Measurements from ENCODE around the gene SMURF1.

SMURF1 gene

GRCh38 chr7:99003419-99003818, 140.5 kb downstream of the SMURF1 start:
- no peaks in the 10 kb centered on the region for H3K4me1 ChIP-seq (ENCODE audit: insufficient read depth, low read length)
- H3K9me3 ChIP-seq (ENCODE audit: insufficient read depth, low read depth, low read length) = no peaks in the 10 kb centered on the region; the same call in 1 of the 2 replicates
- no peak overlapping the region for H3K9ac ChIP-seq (ENCODE audit: low read depth, low read length)
- H3K27ac ChIP-seq (ENCODE audit: low read length) = no peak overlapping the region
- H3K4me3 ChIP-seq (ENCODE audit: low read length) = no peak overlapping the region
- peaks cover 90% of the 10 kb centered on the region for H3K36me3 ChIP-seq (ENCODE audit: insufficient read depth, low read depth, low read length)
- no peaks in the 10 kb centered on the region for H3K27me3 ChIP-seq (ENCODE audit: insufficient read depth, low read length)

- H3K36me3 ChIP-seq (ENCODE audit: insufficient read depth, low read depth, low read length) = peaks cover 88% of the 10 kb centered on the region
These were observed 141.1 kb downstream of the SMURF1 start for GRCh38 chr7:99002827-99003212.

GRCh38 chr7:99002148-99002826, 141.6 kb downstream of the SMURF1 start:
- H3K4me1 ChIP-seq (ENCODE audit: insufficient read depth, low read length) = no peaks in the 10 kb centered on the region
- H3K27me3 ChIP-seq (ENCODE audit: insufficient read depth, low read length) = no peaks in the 10 kb centered on the region
- H3K9me3 ChIP-seq (ENCODE audit: insufficient read depth, low read depth, low read length) = no peaks in the 10 kb centered on the region; the same call in 1 of the 2 replicates
- H3K27ac ChIP-seq (ENCODE audit: low read length) = no peak overlapping the region
- H3K4me3 ChIP-seq (ENCODE audit: low read length) = no peak overlapping the region
- peaks cover 93% of the 10 kb centered on the region for H3K36me3 ChIP-seq (ENCODE audit: insufficient read depth, low read depth, low read length)
- no peak overlapping the region for H3K9ac ChIP-seq (ENCODE audit: low read depth, low read length)

More at GRCh38 chr7:99002827-99003212, 141.1 kb downstream of the SMURF1 start:
- no peaks in the 10 kb centered on the region for H3K4me1 ChIP-seq (ENCODE audit: insufficient read depth, low read length)
- H3K4me3 ChIP-seq (ENCODE audit: low read length) = no peak overlapping the region
- H3K27ac ChIP-seq (ENCODE audit: low read length) = no peak overlapping the region
- no peaks in the 10 kb centered on the region for H3K27me3 ChIP-seq (ENCODE audit: insufficient read depth, low read length)
- no peaks in the 10 kb centered on the region; the same call in 1 of the 2 replicates for H3K9me3 ChIP-seq (ENCODE audit: insufficient read depth, low read depth, low read length)
- H3K9ac ChIP-seq (ENCODE audit: low read depth, low read length) = no peak overlapping the region

GRCh38 chr7:99001482-99002147, 142.3 kb downstream of the SMURF1 start:
- Histone ChIP-seq H3K4me3 (ENCODE audit: low read length) (no peak overlapping the region), H3K9me3 (ENCODE audit: insufficient read depth, low read depth, low read length) (no peaks in the 10 kb centered on the region), H3K27me3 (ENCODE audit: insufficient read depth, low read length) (no peaks in the 10 kb centered on the region), H3K4me1 (ENCODE audit: insufficient read depth, low read length) (no peaks in the 10 kb centered on the region), H3K9ac (ENCODE audit: low read depth, low read length) (no peak overlapping the region), H3K36me3 (ENCODE audit: insufficient read depth, low read depth, low read length) (peaks cover 93% of the 10 kb centered on the region), H3K27ac (ENCODE audit: low read length) (no peak overlapping the region)

GRCh38 chr7:99000904-99001465, 142.9 kb downstream of the SMURF1 start:
- no peak overlapping the region for H3K4me3 ChIP-seq (ENCODE audit: low read length)
- no peaks in the 10 kb centered on the region for H3K27me3 ChIP-seq (ENCODE audit: insufficient read depth, low read length)
- peaks cover 93% of the 10 kb centered on the region for H3K36me3 ChIP-seq (ENCODE audit: insufficient read depth, low read depth, low read length)
- no peak overlapping the region for H3K9ac ChIP-seq (ENCODE audit: low read depth, low read length)
- no peaks in the 10 kb centered on the region for H3K4me1 ChIP-seq (ENCODE audit: insufficient read depth, low read length)
- H3K9me3 ChIP-seq (ENCODE audit: insufficient read depth, low read depth, low read length) = no peaks in the 10 kb centered on the region
- H3K27ac ChIP-seq (ENCODE audit: low read length) = no peak overlapping the region

- H3K4me1 ChIP-seq (ENCODE audit: insufficient read depth, low read length) = no peaks in the 10 kb centered on the region
- no peak overlapping the region for H3K4me3 ChIP-seq (ENCODE audit: low read length)
- no peaks in the 10 kb centered on the region for H3K27me3 ChIP-seq (ENCODE audit: insufficient read depth, low read length)
- H3K36me3 ChIP-seq (ENCODE audit: insufficient read depth, low read depth, low read length) = peaks cover 93% of the 10 kb centered on the region
- no peak overlapping the region for H3K27ac ChIP-seq (ENCODE audit: low read length)
- no peak overlapping the region for H3K9ac ChIP-seq (ENCODE audit: low read depth, low read length)
- H3K9me3 ChIP-seq (ENCODE audit: insufficient read depth, low read depth, low read length) = no peaks in the 10 kb centered on the region
These were observed 143.6 kb downstream of the SMURF1 start for GRCh38 chr7:99000196-99000903.

- Histone ChIP-seq H3K4me3 (ENCODE audit: low read length) (no peak overlapping the region), H3K9ac (ENCODE audit: low read depth, low read length) (no peak overlapping the region), H3K27me3 (ENCODE audit: insufficient read depth, low read length) (no peaks in the 10 kb centered on the region), H3K27ac (ENCODE audit: low read length) (no peak overlapping the region), H3K36me3 (ENCODE audit: insufficient read depth, low read depth, low read length) (peaks cover 93% of the 10 kb centered on the region), H3K4me1 (ENCODE audit: insufficient read depth, low read length) (no peaks in the 10 kb centered on the region), H3K9me3 (ENCODE audit: insufficient read depth, low read depth, low read length) (no peaks in the 10 kb centered on the region)
These were observed 144.8 kb downstream of the SMURF1 start for GRCh38 chr7:98998821-98999725.

GRCh38 chr7:98997846-98998245, 146.1 kb downstream of the SMURF1 start:
- Histone ChIP-seq H3K36me3 (ENCODE audit: insufficient read depth, low read depth, low read length) (peaks cover 94% of the 10 kb centered on the region), H3K9ac (ENCODE audit: low read depth, low read length) (no peak overlapping the region), H3K27ac (ENCODE audit: low read length) (no peak overlapping the region), H3K4me3 (ENCODE audit: low read length) (no peak overlapping the region), H3K27me3 (ENCODE audit: insufficient read depth, low read length) (no peaks in the 10 kb centered on the region), H3K9me3 (ENCODE audit: insufficient read depth, low read depth, low read length) (no peaks in the 10 kb centered on the region), H3K4me1 (ENCODE audit: insufficient read depth, low read length) (no peaks in the 10 kb centered on the region)

- H3K27me3 ChIP-seq (ENCODE audit: insufficient read depth, low read length) = no peaks in the 10 kb centered on the region
- H3K9me3 ChIP-seq (ENCODE audit: insufficient read depth, low read depth, low read length) = no peaks in the 10 kb centered on the region
- H3K4me1 ChIP-seq (ENCODE audit: insufficient read depth, low read length) = no peaks in the 10 kb centered on the region
- no peak overlapping the region for H3K4me3 ChIP-seq (ENCODE audit: low read length)
- peaks cover 96% of the 10 kb centered on the region for H3K36me3 ChIP-seq (ENCODE audit: insufficient read depth, low read depth, low read length)
- no peak overlapping the region for H3K27ac ChIP-seq (ENCODE audit: low read length)
- no peak overlapping the region for H3K9ac ChIP-seq (ENCODE audit: low read depth, low read length)
These were observed 147.8 kb downstream of the SMURF1 start for GRCh38 chr7:98996150-98996552.

- H3K9ac ChIP-seq (ENCODE audit: low read depth, low read length) = no peak overlapping the region
- no peaks in the 10 kb centered on the region for H3K9me3 ChIP-seq (ENCODE audit: insufficient read depth, low read depth, low read length)
- peaks cover 96% of the 10 kb centered on the region for H3K36me3 ChIP-seq (ENCODE audit: insufficient read depth, low read depth, low read length)
- no peaks in the 10 kb centered on the region for H3K27me3 ChIP-seq (ENCODE audit: insufficient read depth, low read length)
- H3K4me1 ChIP-seq (ENCODE audit: insufficient read depth, low read length) = no peaks in the 10 kb centered on the region
- H3K4me3 ChIP-seq (ENCODE audit: low read length) = no peak overlapping the region
- H3K27ac ChIP-seq (ENCODE audit: low read length) = no peak overlapping the region
These were observed 148.3 kb downstream of the SMURF1 start for GRCh38 chr7:98995523-98996149.

- H3K36me3 ChIP-seq (ENCODE audit: insufficient read depth, low read depth, low read length) = peaks cover 96% of the 10 kb centered on the region
These were observed 148.8 kb downstream of the SMURF1 start for GRCh38 chr7:98995111-98995510.

More at GRCh38 chr7:98995111-98995510, 148.8 kb downstream of the SMURF1 start:
- Histone ChIP-seq H3K4me1 (ENCODE audit: insufficient read depth, low read length) (no peaks in the 10 kb centered on the region), H3K27me3 (ENCODE audit: insufficient read depth, low read length) (no peaks in the 10 kb centered on the region), H3K9ac (ENCODE audit: low read depth, low read length) (no peak overlapping the region), H3K9me3 (ENCODE audit: insufficient read depth, low read depth, low read length) (no peaks in the 10 kb centered on the region), H3K4me3 (ENCODE audit: low read length) (no peak overlapping the region), H3K27ac (ENCODE audit: low read length) (no peak overlapping the region)

Data from iPS-20b (cell line).